HEK293 (cell line): ENCODE results near the gene MYOM1.
"Not testable (repeated sequence)": the region's sequence is repeated elsewhere in the genome, so short reads cannot be mapped to it uniquely, and the experiment has no call there.

ENCODE experiments used
- ZFP37 ChIP-seq: fragments of 450-650 bp; formaldehyde crosslinking; IDR thresholded peaks from 2 replicates; pipeline ENCODE4 v1.5.1; 2016; ENCODE audit warnings: missing biosample characterization, missing genetic modification characterization
- ZNF133 ChIP-seq: fragments of 450-650 bp; formaldehyde crosslinking; IDR thresholded peaks from 2 replicates; pipeline ENCODE4 v1.5.1; 2016; ENCODE audit warnings: missing biosample characterization, missing genetic modification characterization
- ZNF433 ChIP-seq: fragments of 450-650 bp; formaldehyde crosslinking; IDR thresholded peaks from 2 replicates; pipeline ENCODE4 v1.5.1; 2016; ENCODE audit warnings: missing biosample characterization, missing genetic modification characterization, low read depth
- ZNF664 ChIP-seq: fragments of 450-650 bp; formaldehyde crosslinking; IDR thresholded peaks from 2 replicates; pipeline ENCODE4 v1.5.1; 2016; ENCODE audit warnings: missing biosample characterization, missing genetic modification characterization
- TF ChIP-seq, protein P1 (sequence below): fragments of 450-650 bp; formaldehyde crosslinking; IDR thresholded peaks from 2 replicates; pipeline ENCODE4 v1.5.1; 2016; ENCODE audit warnings: missing biosample characterization, missing genetic modification characterization
- TF ChIP-seq, protein P2 (sequence below): fragments of 450-650 bp; formaldehyde crosslinking; IDR thresholded peaks from 2 replicates; pipeline ENCODE4 v1.5.1; 2016; ENCODE audit warnings: missing biosample characterization, missing genetic modification characterization

DNA sequence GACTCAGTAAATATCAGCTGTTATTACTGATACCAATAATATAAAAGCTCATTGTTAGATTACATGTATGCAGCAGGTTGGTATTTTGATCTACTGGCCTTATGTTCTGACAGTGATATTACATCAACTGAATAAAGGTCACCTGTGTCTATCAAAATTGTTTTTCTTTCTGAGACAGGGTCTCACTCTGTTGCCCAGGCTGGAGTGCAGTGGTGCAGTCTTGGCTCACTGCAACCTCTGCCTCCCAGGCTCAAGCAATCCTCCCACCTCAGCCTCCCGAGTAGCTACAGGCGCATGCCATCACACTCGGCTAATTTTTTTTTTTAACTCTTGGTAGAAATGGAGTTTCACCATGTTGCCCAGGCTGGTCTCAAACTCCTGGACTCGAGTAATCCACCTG lies 1.1 kb upstream of the MYOM1 start:
- TF ChIP-seq ZNF664 (tag by site-specific recombination); ZFP37 (tag by site-specific recombination); ZNF133; ZNF433: not testable (repeated sequence)
- TF ChIP-seq, protein P1, sequence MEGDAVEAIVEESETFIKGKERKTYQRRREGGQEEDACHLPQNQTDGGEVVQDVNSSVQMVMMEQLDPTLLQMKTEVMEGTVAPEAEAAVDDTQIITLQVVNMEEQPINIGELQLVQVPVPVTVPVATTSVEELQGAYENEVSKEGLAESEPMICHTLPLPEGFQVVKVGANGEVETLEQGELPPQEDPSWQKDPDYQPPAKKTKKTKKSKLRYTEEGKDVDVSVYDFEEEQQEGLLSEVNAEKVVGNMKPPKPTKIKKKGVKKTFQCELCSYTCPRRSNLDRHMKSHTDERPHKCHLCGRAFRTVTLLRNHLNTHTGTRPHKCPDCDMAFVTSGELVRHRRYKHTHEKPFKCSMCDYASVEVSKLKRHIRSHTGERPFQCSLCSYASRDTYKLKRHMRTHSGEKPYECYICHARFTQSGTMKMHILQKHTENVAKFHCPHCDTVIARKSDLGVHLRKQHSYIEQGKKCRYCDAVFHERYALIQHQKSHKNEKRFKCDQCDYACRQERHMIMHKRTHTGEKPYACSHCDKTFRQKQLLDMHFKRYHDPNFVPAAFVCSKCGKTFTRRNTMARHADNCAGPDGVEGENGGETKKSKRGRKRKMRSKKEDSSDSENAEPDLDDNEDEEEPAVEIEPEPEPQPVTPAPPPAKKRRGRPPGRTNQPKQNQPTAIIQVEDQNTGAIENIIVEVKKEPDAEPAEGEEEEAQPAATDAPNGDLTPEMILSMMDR = not testable (repeated sequence)
- TF ChIP-seq, protein P2, sequence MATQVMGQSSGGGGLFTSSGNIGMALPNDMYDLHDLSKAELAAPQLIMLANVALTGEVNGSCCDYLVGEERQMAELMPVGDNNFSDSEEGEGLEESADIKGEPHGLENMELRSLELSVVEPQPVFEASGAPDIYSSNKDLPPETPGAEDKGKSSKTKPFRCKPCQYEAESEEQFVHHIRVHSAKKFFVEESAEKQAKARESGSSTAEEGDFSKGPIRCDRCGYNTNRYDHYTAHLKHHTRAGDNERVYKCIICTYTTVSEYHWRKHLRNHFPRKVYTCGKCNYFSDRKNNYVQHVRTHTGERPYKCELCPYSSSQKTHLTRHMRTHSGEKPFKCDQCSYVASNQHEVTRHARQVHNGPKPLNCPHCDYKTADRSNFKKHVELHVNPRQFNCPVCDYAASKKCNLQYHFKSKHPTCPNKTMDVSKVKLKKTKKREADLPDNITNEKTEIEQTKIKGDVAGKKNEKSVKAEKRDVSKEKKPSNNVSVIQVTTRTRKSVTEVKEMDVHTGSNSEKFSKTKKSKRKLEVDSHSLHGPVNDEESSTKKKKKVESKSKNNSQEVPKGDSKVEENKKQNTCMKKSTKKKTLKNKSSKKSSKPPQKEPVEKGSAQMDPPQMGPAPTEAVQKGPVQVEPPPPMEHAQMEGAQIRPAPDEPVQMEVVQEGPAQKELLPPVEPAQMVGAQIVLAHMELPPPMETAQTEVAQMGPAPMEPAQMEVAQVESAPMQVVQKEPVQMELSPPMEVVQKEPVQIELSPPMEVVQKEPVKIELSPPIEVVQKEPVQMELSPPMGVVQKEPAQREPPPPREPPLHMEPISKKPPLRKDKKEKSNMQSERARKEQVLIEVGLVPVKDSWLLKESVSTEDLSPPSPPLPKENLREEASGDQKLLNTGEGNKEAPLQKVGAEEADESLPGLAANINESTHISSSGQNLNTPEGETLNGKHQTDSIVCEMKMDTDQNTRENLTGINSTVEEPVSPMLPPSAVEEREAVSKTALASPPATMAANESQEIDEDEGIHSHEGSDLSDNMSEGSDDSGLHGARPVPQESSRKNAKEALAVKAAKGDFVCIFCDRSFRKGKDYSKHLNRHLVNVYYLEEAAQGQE (tag by site-specific recombination) = not testable (repeated sequence)
